ENCODE results near the gene AQP1. TPM values are rescaled to one million over a fixed set of nuclear protein-coding genes. Genes with fewer than 3 reads are reported as not detected.

AQP1 gene
- polyA plus RNA-seq, 2 donors: 28.9 to 49.8 TPM

GRCh38 chr7:30870821-30871518 lies 40.7 kb upstream of the AQP1 start:
- H3K27me3 ChIP-seq (ENCODE audit: control insufficient read depth in 1 of 2, insufficient read depth in 2 of 2, low read length in 2 of 2): no peaks in the 10 kb centered on the region
- no peaks in the 10 kb centered on the region for H3K9me3 ChIP-seq (ENCODE audit: control insufficient read depth in 2 of 2, insufficient read depth in 1 of 2, low read depth in 1 of 2, low read length in 1 of 2)
- H3K36me3 ChIP-seq (ENCODE audit: control insufficient read depth in 2 of 2, insufficient read depth in 2 of 2, low read length in 1 of 2): peaks cover 0 to 9% of the 10 kb centered on the region in 2 donors
- H3K4me1 ChIP-seq (ENCODE audit: control insufficient read depth in 2 of 2, insufficient read depth in 2 of 2, low read length in 1 of 2): peaks cover 0 to under 1% of the 10 kb centered on the region in 2 donors
- H3K4me3 ChIP-seq (ENCODE audit: low read depth in 1 of 2, low read length in 2 of 2): no peak overlapping the region
- no peak overlapping the region for H3K27ac ChIP-seq (ENCODE audit: low read depth in 2 of 2, low read length in 1 of 2)
- WGBS, 2 donors: 77 to 82% methylated on average over 10 of the region's 10 CpGs

GRCh38 chr7:30871655-30872054 lies 40.0 kb upstream of the AQP1 start:
- Histone ChIP-seq H3K27me3 (ENCODE audit: control insufficient read depth in 1 of 2, insufficient read depth in 2 of 2, low read length in 2 of 2) (no peaks in the 10 kb centered on the region), H3K4me3 (ENCODE audit: low read depth in 1 of 2, low read length in 2 of 2) (no peak overlapping the region), H3K9me3 (ENCODE audit: control insufficient read depth in 2 of 2, insufficient read depth in 1 of 2, low read depth in 1 of 2, low read length in 1 of 2) (no peaks in the 10 kb centered on the region), H3K27ac (ENCODE audit: low read depth in 2 of 2, low read length in 1 of 2) (no peak overlapping the region), H3K4me1 (ENCODE audit: control insufficient read depth in 2 of 2, insufficient read depth in 2 of 2, low read length in 1 of 2) (no peaks in the 10 kb centered on the region), H3K36me3 (ENCODE audit: control insufficient read depth in 2 of 2, insufficient read depth in 2 of 2, low read length in 1 of 2) (peaks cover 0 to 9% of the 10 kb centered on the region in 2 donors)
- WGBS, 2 donors: 98% methylated on average over 5 of the region's 5 CpGs

GRCh38 chr7:30873207-30873606 lies 38.4 kb upstream of the AQP1 start:
- WGBS, 2 donors: 81 to 86% methylated on average over 2 of the region's 2 CpGs
- H3K4me1 ChIP-seq (ENCODE audit: control insufficient read depth in 2 of 2, insufficient read depth in 2 of 2, low read length in 1 of 2): no peaks in the 10 kb centered on the region
- H3K27ac ChIP-seq (ENCODE audit: low read depth in 2 of 2, low read length in 1 of 2): no peak overlapping the region
- H3K4me3 ChIP-seq (ENCODE audit: low read depth in 1 of 2, low read length in 2 of 2): no peak overlapping the region
- no peaks in the 10 kb centered on the region for H3K27me3 ChIP-seq (ENCODE audit: control insufficient read depth in 1 of 2, insufficient read depth in 2 of 2, low read length in 2 of 2)
- H3K9me3 ChIP-seq (ENCODE audit: control insufficient read depth in 2 of 2, insufficient read depth in 1 of 2, low read depth in 1 of 2, low read length in 1 of 2): no peaks in the 10 kb centered on the region
- peaks cover 0 to 9% of the 10 kb centered on the region in 2 donors for H3K36me3 ChIP-seq (ENCODE audit: control insufficient read depth in 2 of 2, insufficient read depth in 2 of 2, low read length in 1 of 2)

GRCh38 chr7:30873656-30874055 lies 38.0 kb upstream of the AQP1 start:
- 84 to 88% methylated on average over 6 of the region's 6 CpGs for WGBS, 2 donors
- H3K27me3 ChIP-seq (ENCODE audit: control insufficient read depth in 1 of 2, insufficient read depth in 2 of 2, low read length in 2 of 2): no peaks in the 10 kb centered on the region
- H3K27ac ChIP-seq (ENCODE audit: low read depth in 2 of 2, low read length in 1 of 2): no peak overlapping the region
- H3K36me3 ChIP-seq (ENCODE audit: control insufficient read depth in 2 of 2, insufficient read depth in 2 of 2, low read length in 1 of 2): peaks cover 0 to 9% of the 10 kb centered on the region in 2 donors
- no peaks in the 10 kb centered on the region for H3K4me1 ChIP-seq (ENCODE audit: control insufficient read depth in 2 of 2, insufficient read depth in 2 of 2, low read length in 1 of 2)
- no peak overlapping the region for H3K4me3 ChIP-seq (ENCODE audit: low read depth in 1 of 2, low read length in 2 of 2)
- no peaks in the 10 kb centered on the region for H3K9me3 ChIP-seq (ENCODE audit: control insufficient read depth in 2 of 2, insufficient read depth in 1 of 2, low read depth in 1 of 2, low read length in 1 of 2)

GRCh38 chr7:30874656-30875302 lies 36.9 kb upstream of the AQP1 start:
- Histone ChIP-seq H3K4me3 (ENCODE audit: low read depth in 1 of 2, low read length in 2 of 2) (no peak overlapping the region), H3K4me1 (ENCODE audit: control insufficient read depth in 2 of 2, insufficient read depth in 2 of 2, low read length in 1 of 2) (no peaks in the 10 kb centered on the region), H3K27ac (ENCODE audit: low read depth in 2 of 2, low read length in 1 of 2) (no peak overlapping the region), H3K9me3 (ENCODE audit: control insufficient read depth in 2 of 2, insufficient read depth in 1 of 2, low read depth in 1 of 2, low read length in 1 of 2) (no peaks in the 10 kb centered on the region), H3K27me3 (ENCODE audit: control insufficient read depth in 1 of 2, insufficient read depth in 2 of 2, low read length in 2 of 2) (no peaks in the 10 kb centered on the region), H3K36me3 (ENCODE audit: control insufficient read depth in 2 of 2, insufficient read depth in 2 of 2, low read length in 1 of 2) (peaks cover 0 to 9% of the 10 kb centered on the region in 2 donors)
- 86 to 89% methylated on average over 5 of the region's 5 CpGs for whole genome bisulfite sequencing, 2 donors

GRCh38 chr7:30877015-30877769 lies 34.5 kb upstream of the AQP1 start:
- peaks cover 0 to 7% of the 10 kb centered on the region in 2 donors for H3K36me3 ChIP-seq (ENCODE audit: control insufficient read depth in 2 of 2, insufficient read depth in 2 of 2, low read length in 1 of 2)
- H3K27me3 ChIP-seq (ENCODE audit: control insufficient read depth in 1 of 2, insufficient read depth in 2 of 2, low read length in 2 of 2): no peaks in the 10 kb centered on the region
- WGBS, 2 donors: 88% methylated on average over 9 of the region's 9 CpGs
- no peaks in the 10 kb centered on the region for H3K9me3 ChIP-seq (ENCODE audit: control insufficient read depth in 2 of 2, insufficient read depth in 1 of 2, low read depth in 1 of 2, low read length in 1 of 2)
- H3K4me1 ChIP-seq (ENCODE audit: control insufficient read depth in 2 of 2, insufficient read depth in 2 of 2, low read length in 1 of 2): no peaks in the 10 kb centered on the region
- no peak overlapping the region for H3K4me3 ChIP-seq (ENCODE audit: low read depth in 1 of 2, low read length in 2 of 2)
- H3K27ac ChIP-seq (ENCODE audit: low read depth in 2 of 2, low read length in 1 of 2): no peak overlapping the region

- Histone ChIP-seq H3K27ac (ENCODE audit: low read depth in 2 of 2, low read length in 1 of 2) (no peak overlapping the region), H3K27me3 (ENCODE audit: control insufficient read depth in 1 of 2, insufficient read depth in 2 of 2, low read length in 2 of 2) (no peaks in the 10 kb centered on the region), H3K36me3 (ENCODE audit: control insufficient read depth in 2 of 2, insufficient read depth in 2 of 2, low read length in 1 of 2) (peaks cover 0 to 2% of the 10 kb centered on the region in 2 donors), H3K4me1 (ENCODE audit: control insufficient read depth in 2 of 2, insufficient read depth in 2 of 2, low read length in 1 of 2) (no peaks in the 10 kb centered on the region), H3K4me3 (ENCODE audit: low read depth in 1 of 2, low read length in 2 of 2) (no peak overlapping the region), H3K9me3 (ENCODE audit: control insufficient read depth in 2 of 2, insufficient read depth in 1 of 2, low read depth in 1 of 2, low read length in 1 of 2) (no peaks in the 10 kb centered on the region)
- 87 to 95% methylated on average over 5 of the region's 5 CpGs for WGBS, 2 donors
Observed at GRCh38 chr7:30877993-30878392, 33.7 kb upstream of the AQP1 start.

GRCh38 chr7:30879139-30880124 lies 32.2 kb upstream of the AQP1 start:
- H3K36me3 ChIP-seq (ENCODE audit: control insufficient read depth in 2 of 2, insufficient read depth in 2 of 2, low read length in 1 of 2): no peaks in the 10 kb centered on the region
- no peak overlapping the region for H3K27ac ChIP-seq (ENCODE audit: low read depth in 2 of 2, low read length in 1 of 2)
- 72 to 82% methylated on average over 14 of the region's 14 CpGs for WGBS, 2 donors
- H3K9me3 ChIP-seq (ENCODE audit: control insufficient read depth in 2 of 2, insufficient read depth in 1 of 2, low read depth in 1 of 2, low read length in 1 of 2): no peaks in the 10 kb centered on the region
- H3K4me3 ChIP-seq (ENCODE audit: low read depth in 1 of 2, low read length in 2 of 2): no peak overlapping the region
- H3K27me3 ChIP-seq (ENCODE audit: control insufficient read depth in 1 of 2, insufficient read depth in 2 of 2, low read length in 2 of 2): no peaks in the 10 kb centered on the region
- H3K4me1 ChIP-seq (ENCODE audit: control insufficient read depth in 2 of 2, insufficient read depth in 2 of 2, low read length in 1 of 2): no peaks in the 10 kb centered on the region

Data from esophagus (tissue), 2 donors.